ENCODE results near the gene MAMDC2. TPM values are rescaled to one million over a fixed set of nuclear protein-coding genes. Genes with fewer than 3 reads are reported as not detected.

Gene MAMDC2
- total RNA-seq, 6 experiments from 2014 or later = 4.0 to 16.6 (median 13.9) TPM

- Mint-ChIP-seq H3K4me1 (ENCODE audit: low read depth) (peaks cover 62% of the 10 kb centered on the region), H3K36me3 (ENCODE audit: low read depth) (peaks cover 65% of the 10 kb centered on the region), H3K9me3 (peaks cover 6% of the 10 kb centered on the region), H3K27me3 (ENCODE audit: insufficient read depth) (no peaks in the 10 kb centered on the region; the same call in 1 of the 2 replicates), H3K4me3 (no peak overlapping the region; the same call in 1 of the 2 replicates), H3K27ac (peak overlapping the region; percentile 34; the same call in 1 of the 2 replicates)
- DNase-seq = peak; percentile 57
- TF ChIP-seq CTCF (IDR thresholded peaks at IDR 0.05) = no peak
These were observed 219.8 kb downstream of the MAMDC2 start for GRCh38 chr9:70263421-70263820.

Other genes starting within 250 kb of the MAMDC2 start
- gene CFAP95, start 223.0 kb upstream of the MAMDC2 start, total RNA-seq (2021; fragmentation: NEBNext Ultra II Directional; extraction: Animal tissue kit (Norgen Biotek cat#: 25700)) = under 1 TPM in 1 of 6 experiments, not detected in 5; 0.32 TPM
- gene SMC5, start 215.1 kb downstream of the MAMDC2 start, total RNA-seq (2021; fragmentation: NEBNext Ultra II Directional; extraction: Animal tissue kit (Norgen Biotek cat#: 25700)) = 10 to 100 TPM; 16.4 to 20.3 (median 19.2) TPM